Body of pancreas (tissue), 4 donors: ENCODE measurements around the gene NCOA1.

Experiments used
- CTCF ChIP-seq, 7 experiments: fragments of 450-650 bp in 4 of 7; fragments of 200-600 bp in 3 of 7; sonication (generic) in 3 of 7; IDR thresholded peaks; one replicate each; pipeline ENCODE4 v1.5.1; 2016 to 2019; ENCODE audit warnings: antibody characterized with exemption in 7 of 7
- POLR2A ChIP-seq, 3 donors: fragments of 450-650 bp; IDR thresholded peaks; one replicate each; pipeline ENCODE4 v1.6.1; 2016; ENCODE audit warnings: antibody characterized with exemption in 3 of 3, mild to moderate bottlenecking in 2 of 3

DNA sequence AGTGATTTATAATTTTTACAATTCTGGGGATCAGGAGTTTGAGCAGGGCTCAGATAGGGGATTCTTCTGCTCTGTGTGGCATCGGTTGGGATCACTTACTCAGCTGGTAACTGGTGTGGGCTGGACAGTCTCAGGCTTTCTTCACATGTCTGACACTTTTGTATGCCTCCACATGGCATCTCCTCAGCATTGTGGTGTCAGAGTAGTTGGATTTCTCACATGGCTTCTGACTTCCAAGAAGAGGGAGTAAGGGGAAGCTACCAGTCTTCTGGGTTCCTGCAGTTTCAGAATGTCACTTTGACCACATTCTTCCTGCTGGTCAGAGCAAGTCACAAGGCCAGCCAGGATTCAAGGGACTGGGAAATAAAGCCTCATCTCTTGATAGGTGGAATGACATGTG lies 55.6 kb downstream of the NCOA1 start:
- TF ChIP-seq CTCF (IDR thresholded peaks at IDR 0.05) (no peak), POLR2A (IDR thresholded peaks at IDR 0.05) (no peak)
